ENCODE measurements around the gene LYPD6B. TPM values are rescaled to one million over a fixed set of nuclear protein-coding genes. Genes with fewer than 3 reads are reported as not detected.

Gene LYPD6B
- total RNA-seq, 1 donor: 3.0 TPM

GRCh38 chr2:149200109-149200520, 161.6 kb downstream of the LYPD6B start:
- H3K4me3 ChIP-seq (ENCODE audit: low read depth, low read length): no peak overlapping the region
- TF ChIP-seq CTCF (IDR thresholded peaks at IDR 0.05; ENCODE audit: insufficient read depth, low read depth, low read length): no peak
- DNase-seq (ENCODE audit: low read depth): peak; percentile 74

GRCh38 chr2:149204686-149205085, 166.2 kb downstream of the LYPD6B start:
- no peak for DNase-seq (ENCODE audit: low read depth)
- no peak for TF ChIP-seq CTCF (IDR thresholded peaks at IDR 0.05; ENCODE audit: insufficient read depth, low read depth, low read length)
- no peak overlapping the region for H3K4me3 ChIP-seq (ENCODE audit: low read depth, low read length)

- DNase-seq (ENCODE audit: low read depth): no peak
Observed at GRCh38 chr2:149205143-149205542, 166.6 kb downstream of the LYPD6B start.

DNA sequence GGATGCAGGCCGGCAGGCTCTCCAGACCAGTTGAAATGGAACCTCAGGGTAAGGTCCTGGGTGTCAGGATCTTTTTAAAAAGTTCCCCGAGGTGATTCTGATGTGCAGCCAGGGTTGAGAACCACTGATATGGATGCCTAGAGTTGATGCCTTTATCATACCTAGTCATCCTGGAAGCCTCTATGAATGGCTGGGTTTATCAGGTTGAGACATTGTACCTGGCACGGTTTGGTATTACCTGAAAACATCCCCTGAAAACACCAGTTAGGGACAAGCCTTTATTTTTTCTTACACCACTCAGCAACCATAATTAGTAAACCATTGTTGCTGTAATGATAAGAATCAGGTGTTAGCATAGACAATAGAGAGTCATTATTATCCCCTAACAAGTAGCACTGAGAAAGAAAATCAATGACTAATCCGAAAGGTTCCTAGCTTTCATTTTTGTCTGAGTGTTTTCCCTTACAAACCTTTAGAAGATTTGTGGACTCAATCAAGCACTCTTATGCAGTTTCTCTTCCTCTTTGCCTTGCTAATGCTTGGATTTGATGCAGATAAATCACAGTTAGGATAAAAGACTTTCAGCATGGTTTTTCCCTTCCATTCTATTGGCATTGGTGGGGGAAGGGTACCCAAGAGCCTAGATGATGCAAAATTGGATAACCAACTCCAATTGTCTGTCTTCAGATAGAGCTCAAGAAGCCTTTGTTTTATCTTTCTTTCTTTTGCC, 175.4 kb downstream of the LYPD6B start:
- no peak for DNase-seq (ENCODE audit: low read depth)
- no peak for TF ChIP-seq CTCF (IDR thresholded peaks at IDR 0.05; ENCODE audit: insufficient read depth, low read depth, low read length)
- no peak overlapping the region for H3K4me3 ChIP-seq (ENCODE audit: low read depth, low read length)

More at GRCh38 chr2:149205143-149205542, 166.6 kb downstream of the LYPD6B start:
- H3K4me3 ChIP-seq (ENCODE audit: low read depth, low read length): no peak overlapping the region
- TF ChIP-seq CTCF (IDR thresholded peaks at IDR 0.05; ENCODE audit: insufficient read depth, low read depth, low read length): no peak

- no peak for DNase-seq (ENCODE audit: low read depth)
- TF ChIP-seq CTCF (IDR thresholded peaks at IDR 0.05; ENCODE audit: insufficient read depth, low read depth, low read length): no peak
- H3K4me3 ChIP-seq (ENCODE audit: low read depth, low read length): no peak overlapping the region
Observed at GRCh38 chr2:149218497-149218896, 180.0 kb downstream of the LYPD6B start.

- no peak overlapping the region for H3K4me3 ChIP-seq (ENCODE audit: low read depth, low read length)
- DNase-seq (ENCODE audit: low read depth): no peak
- no peak for TF ChIP-seq CTCF (IDR thresholded peaks at IDR 0.05; ENCODE audit: insufficient read depth, low read depth, low read length)
Observed at GRCh38 chr2:149219856-149220255, 181.4 kb downstream of the LYPD6B start.

GRCh38 chr2:149221002-149221401, 182.5 kb downstream of the LYPD6B start:
- TF ChIP-seq CTCF (IDR thresholded peaks at IDR 0.05; ENCODE audit: insufficient read depth, low read depth, low read length): no peak
- no peak for DNase-seq (ENCODE audit: low read depth)
- H3K4me3 ChIP-seq (ENCODE audit: low read depth, low read length): no peak overlapping the region

All from fibroblast of villous mesenchyme (primary cell).